GM06990 (cell line): Measurements from ENCODE around the gene UCP2.

ENCODE experiments used
- DNase-seq: peaks from one replicate; pipeline ENCODE4 v3.0.0-alpha.2; 2011; ENCODE audit not compliant: insufficient read length; ENCODE audit errors: extremely low read depth
- H3K27me3 ChIP-seq: replicated peaks from 2 replicates; pipeline ENCODE4 v1.6.0; 2011; ENCODE audit warnings: low read length; ENCODE audit not compliant: control insufficient read depth, insufficient read depth
- H3K36me3 ChIP-seq: 2 replicates; pipeline ENCODE4 v1.5.1; 2011; ENCODE audit warnings: low read length; ENCODE audit not compliant: control insufficient read depth, insufficient read depth
- H3K4me3 ChIP-seq: replicated peaks from 2 replicates; pipeline ENCODE4 v1.5.1; 2011; ENCODE audit warnings: low read depth, mild to moderate bottlenecking, control low read depth, low read length
- CTCF ChIP-seq: IDR thresholded peaks from 2 replicates; pipeline ENCODE4 v1.5.1; 2011; ENCODE audit warnings: low read length, control low read depth, mild to moderate bottlenecking, inconsistent platforms; ENCODE audit not compliant: insufficient read depth, poor library complexity, severe bottlenecking

Gene UCP2

GRCh38 chr11:73971175-73971719, 11.4 kb downstream of the UCP2 start:
- no peak for TF ChIP-seq CTCF
- no peak overlapping the region for H3K4me3 ChIP-seq
- H3K27me3 ChIP-seq = no peaks in the 10 kb centered on the region
- DNase-seq = no peak
- H3K36me3 ChIP-seq = peaks cover 15% of the 10 kb centered on the region

GRCh38 chr11:73969991-73970800, 12.4 kb downstream of the UCP2 start:
- Histone ChIP-seq H3K4me3 (no peak overlapping the region), H3K36me3 (peaks cover 7% of the 10 kb centered on the region), H3K27me3 (no peaks in the 10 kb centered on the region)
- no peak for TF ChIP-seq CTCF
- DNase-seq = no peak

- Histone ChIP-seq H3K27me3 (no peaks in the 10 kb centered on the region), H3K36me3 (no peaks in the 10 kb centered on the region), H3K4me3 (no peak overlapping the region)
- no peak for DNase-seq
- no peak for TF ChIP-seq CTCF
Observed at GRCh38 chr11:73969091-73969490, 13.6 kb downstream of the UCP2 start.

GRCh38 chr11:73968356-73968966, 14.2 kb downstream of the UCP2 start:
- Histone ChIP-seq H3K27me3 (no peaks in the 10 kb centered on the region), H3K36me3 (no peaks in the 10 kb centered on the region), H3K4me3 (no peak overlapping the region)
- no peak for TF ChIP-seq CTCF
- DNase-seq = no peak

- H3K4me3 ChIP-seq = no peak overlapping the region
- no peaks in the 10 kb centered on the region for H3K27me3 ChIP-seq
- no peak for TF ChIP-seq CTCF
- no peak for DNase-seq
- no peaks in the 10 kb centered on the region for H3K36me3 ChIP-seq
Observed at GRCh38 chr11:73965764-73966121, 16.9 kb downstream of the UCP2 start.
